GM19467 (cell line): ENCODE measurements around the gene KRTAP29-1.
"Not testable (repeated sequence)": the region's sequence is repeated elsewhere in the genome, so short reads cannot be mapped to it uniquely, and the experiment has no call there.

Experiments
- ATAC-seq: cut with Tn5 transposase; IDR thresholded peaks from one replicate; pipeline ENCODE4 v1.9.1; 2021; ENCODE audit warnings: mild to moderate bottlenecking, moderate library complexity; ENCODE audit not compliant: unreplicated experiment

The KRTAP29-1 gene

GRCh38 chr17:41302981-41303380, 330 bp upstream of the KRTAP29-1 start:
- no peak for ATAC-seq

- no peak for ATAC-seq
Observed at GRCh38 chr17:41301204-41301790, 1.4 kb downstream of the KRTAP29-1 start.

- no peak for ATAC-seq
Observed at GRCh38 chr17:41298458-41299135, 4.1 kb downstream of the KRTAP29-1 start.

- ATAC-seq = no peak
Observed at GRCh38 chr17:41296846-41297245, 5.8 kb downstream of the KRTAP29-1 start.

- no peak for ATAC-seq
Observed at GRCh38 chr17:41294016-41294415, 8.6 kb downstream of the KRTAP29-1 start.

GRCh38 chr17:41287050-41287449, 15.6 kb downstream of the KRTAP29-1 start:
- ATAC-seq = no peak

- ATAC-seq = no peak
Observed at GRCh38 chr17:41284546-41284945, 18.1 kb downstream of the KRTAP29-1 start.

GRCh38 chr17:41284043-41284442, 18.6 kb downstream of the KRTAP29-1 start:
- ATAC-seq = no peak

GRCh38 chr17:41278176-41278955, 24.3 kb downstream of the KRTAP29-1 start:
- ATAC-seq = no peak

- not testable (repeated sequence) for ATAC-seq
Observed at GRCh38 chr17:41275648-41276190, 26.9 kb downstream of the KRTAP29-1 start, which contains the start of gene KRTAP9-7. TSS of gene KRTAP9-7 (plus strand) at chr17:41275698. CDS start at chr17:41275698, 0 bp downstream.

GRCh38 chr17:41271858-41272257, 30.8 kb downstream of the KRTAP29-1 start:
- no peak for ATAC-seq

- not testable (repeated sequence) for ATAC-seq
Observed at GRCh38 chr17:41271323-41271722, 31.3 kb downstream of the KRTAP29-1 start.

- ATAC-seq = no peak
Observed at GRCh38 chr17:41267711-41268110, 34.9 kb downstream of the KRTAP29-1 start.

- no peak for ATAC-seq
Observed at GRCh38 chr17:41265078-41265477, 37.6 kb downstream of the KRTAP29-1 start, which contains the start of gene KRTAP9-6. TSS of gene KRTAP9-6 (plus strand) at chr17:41265378. CDS start at chr17:41265378, 0 bp downstream.

- ATAC-seq = no peak
Observed at GRCh38 chr17:41264599-41264998, 38.1 kb downstream of the KRTAP29-1 start.

GRCh38 chr17:41263212-41263611, 39.4 kb downstream of the KRTAP29-1 start:
- ATAC-seq = no peak

GRCh38 chr17:41258406-41258805, 44.2 kb downstream of the KRTAP29-1 start:
- no peak for ATAC-seq

GRCh38 chr17:41256291-41256685, 46.4 kb downstream of the KRTAP29-1 start:
- no peak for ATAC-seq

- not testable (repeated sequence) for ATAC-seq
Observed at GRCh38 chr17:41255381-41256290, 47.0 kb downstream of the KRTAP29-1 start, which contains the start of gene KRTAP9-9. TSS of gene KRTAP9-9 (plus strand) at chr17:41255384.

GRCh38 chr17:41254861-41255260, 47.8 kb downstream of the KRTAP29-1 start:
- no peak for ATAC-seq
